ENCODE results near the gene RDX. TPM values are rescaled to one million over a fixed set of nuclear protein-coding genes. Genes with fewer than 3 reads are reported as not detected.

The RDX gene
- total and polyA plus RNA-seq, 2 of the 8 experiments (the other 6 are each of a cell fraction or from before 2014, with no cell fraction given) = 27.4 to 100 TPM

GRCh38 chr11:110301032-110301431 lies 4.6 kb upstream of the RDX start (continued):
- TF ChIP-seq ZNF274 (IDR thresholded peaks at IDR 0.05; ENCODE audit: borderline replicate concordance, extremely low read depth, low read length) (no peak), EGR1 (IDR thresholded peaks at IDR 0.05; ENCODE audit: borderline replicate concordance, low read depth, low read length) (no peak), NANOG (IDR thresholded peaks at IDR 0.05; ENCODE audit: insufficient read depth, low read depth, low read length, poor library complexity, severe bottlenecking) (no peak), TAF1 (IDR thresholded peaks at IDR 0.05; ENCODE audit: low read depth, low read length) (no peak), TBP (IDR thresholded peaks at IDR 0.05; ENCODE audit: low read depth, low read length) (no peak)

All from H1 (cell line).